ENCODE results near the gene TCOF1. TPM values are rescaled to one million over a fixed set of nuclear protein-coding genes. Genes with fewer than 3 reads are reported as not detected.

The TCOF1 gene
- total and polyA plus RNA-seq, 9 donors = 16.7 to 38.3 (median 27.8) TPM

- H3K27ac ChIP-seq = no peak overlapping the region
- H3K36me3 ChIP-seq = no peaks in the 10 kb centered on the region
- H3K27me3 ChIP-seq = no peaks in the 10 kb centered on the region
- no peaks in the 10 kb centered on the region for H3K4me1 ChIP-seq (ENCODE audit: insufficient read depth)
- no peaks in the 10 kb centered on the region for H3K9me3 ChIP-seq
- WGBS, 3 donors = 91 to 93% (median 92%) methylated on average over 7 of the region's 7 CpGs
- no peak for DNase-seq
- TF ChIP-seq POLR2A (IDR thresholded peaks at IDR 0.05) = no peak
- TF ChIP-seq EP300 (IDR thresholded peaks at IDR 0.05) = no peak
- TF ChIP-seq CTCF (IDR thresholded peaks at IDR 0.05) = no peak
- no peak overlapping the region for H3K4me3 ChIP-seq
- intact Hi-C loops (cut with DNase I) = no loop called here
Measured at GRCh38 chr5:150396267-150396666, 38.8 kb downstream of the TCOF1 start.

DNA sequence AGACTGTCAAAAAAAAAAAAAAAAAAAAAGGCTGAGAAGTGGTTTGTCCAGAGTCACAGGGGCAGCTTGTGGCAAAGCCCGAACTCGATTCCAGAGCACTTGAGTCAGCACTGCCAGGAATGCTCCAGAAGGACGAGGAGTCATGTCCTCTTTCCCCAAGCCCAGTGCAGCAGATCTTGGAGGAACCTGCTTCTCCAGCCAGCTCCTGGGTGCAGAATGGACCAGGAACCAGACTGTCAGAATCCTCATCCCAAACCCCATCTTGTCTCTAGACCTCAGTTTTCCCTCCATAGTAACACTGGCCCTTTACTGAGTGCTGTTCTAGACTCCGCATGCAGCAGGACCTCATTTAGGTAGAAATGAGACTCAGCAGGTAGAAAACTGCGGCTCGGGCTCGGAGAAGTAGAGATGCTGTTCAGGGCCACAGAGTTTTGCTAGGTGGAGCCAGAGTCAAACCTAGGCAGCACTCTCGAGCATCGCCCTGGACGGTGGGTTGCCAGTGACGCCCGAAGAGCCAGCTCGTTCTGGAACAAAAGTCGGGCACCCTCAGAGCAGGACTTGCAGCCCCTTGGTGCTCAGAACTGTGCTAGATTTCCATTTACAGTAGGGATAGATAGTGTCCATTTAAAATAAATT is 39.8 kb downstream of the TCOF1 start:
- Histone ChIP-seq H3K9me3 (no peaks in the 10 kb centered on the region), H3K27ac (no peak overlapping the region), H3K36me3 (no peaks in the 10 kb centered on the region), H3K27me3 (no peaks in the 10 kb centered on the region), H3K4me3 (no peak overlapping the region), H3K4me1 (ENCODE audit: insufficient read depth) (no peaks in the 10 kb centered on the region)
- 89 to 92% (median 90%) methylated on average over 14 of the region's 14 CpGs for WGBS, 3 donors
- TF ChIP-seq EP300 (IDR thresholded peaks at IDR 0.05) (no peak), CTCF (IDR thresholded peaks at IDR 0.05) (no peak), POLR2A (IDR thresholded peaks at IDR 0.05) (no peak)
- intact Hi-C loops (cut with DNase I) = no loop called here
- DNase-seq = no peak

DNA sequence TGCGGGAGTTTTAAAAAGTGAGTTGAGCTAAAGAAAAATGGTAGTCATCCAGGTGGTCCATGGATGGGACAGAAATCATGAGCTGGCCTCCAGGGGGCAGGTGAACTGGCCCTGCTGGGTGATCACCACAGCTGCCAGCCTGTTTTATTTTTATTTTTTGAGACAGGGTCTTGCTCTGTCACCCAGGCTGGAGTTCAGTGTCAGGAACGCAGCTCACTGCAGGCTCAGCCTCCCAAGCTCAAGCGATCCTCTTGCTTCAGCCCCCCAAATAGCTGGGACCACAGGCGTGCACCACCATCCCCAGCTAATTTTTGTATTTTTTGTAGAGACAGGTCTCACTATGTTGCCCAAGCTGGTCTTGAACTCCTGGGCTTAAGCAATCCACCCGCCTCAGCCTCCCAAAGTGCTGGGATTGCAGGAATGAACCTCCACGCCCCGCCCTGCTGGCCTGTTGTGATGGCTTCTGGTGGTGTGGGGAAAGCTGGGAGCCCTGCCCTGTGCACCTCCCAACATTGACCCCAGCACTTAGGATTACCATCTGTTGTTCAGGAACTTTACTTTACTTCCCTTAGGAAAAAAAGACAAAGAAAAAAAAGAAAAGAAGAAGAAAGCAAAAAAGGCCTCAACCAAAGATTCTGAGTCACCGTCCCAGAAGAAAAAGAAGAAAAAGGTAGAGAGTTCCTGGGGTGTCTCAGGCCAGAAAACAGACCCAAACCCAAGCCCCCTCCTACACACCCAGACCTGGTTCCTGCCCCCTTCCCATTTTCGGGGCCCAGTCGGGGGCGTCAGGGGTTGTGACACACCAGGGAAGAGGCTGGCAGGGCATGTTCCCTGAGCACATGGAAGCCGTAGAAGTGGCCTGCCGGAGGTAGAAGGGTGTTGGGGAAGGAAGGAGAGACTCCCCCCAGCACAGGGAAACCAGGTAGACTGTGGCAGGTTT is 40.6 kb downstream of the TCOF1 start:
- 89 to 93% (median 91%) methylated on average over 13 of the region's 13 CpGs for WGBS, 3 donors
- Histone ChIP-seq H3K27ac (no peak overlapping the region), H3K27me3 (no peaks in the 10 kb centered on the region), H3K36me3 (no peaks in the 10 kb centered on the region), H3K9me3 (no peaks in the 10 kb centered on the region), H3K4me3 (no peak overlapping the region), H3K4me1 (ENCODE audit: insufficient read depth) (no peaks in the 10 kb centered on the region)
- intact Hi-C loops (cut with DNase I) = no loop called here
- TF ChIP-seq POLR2A (IDR thresholded peaks at IDR 0.05) = no peak
- TF ChIP-seq EP300 (IDR thresholded peaks at IDR 0.05) = no peak
- no peak for TF ChIP-seq CTCF (IDR thresholded peaks at IDR 0.05)
- DNase-seq = no peak

DNA sequence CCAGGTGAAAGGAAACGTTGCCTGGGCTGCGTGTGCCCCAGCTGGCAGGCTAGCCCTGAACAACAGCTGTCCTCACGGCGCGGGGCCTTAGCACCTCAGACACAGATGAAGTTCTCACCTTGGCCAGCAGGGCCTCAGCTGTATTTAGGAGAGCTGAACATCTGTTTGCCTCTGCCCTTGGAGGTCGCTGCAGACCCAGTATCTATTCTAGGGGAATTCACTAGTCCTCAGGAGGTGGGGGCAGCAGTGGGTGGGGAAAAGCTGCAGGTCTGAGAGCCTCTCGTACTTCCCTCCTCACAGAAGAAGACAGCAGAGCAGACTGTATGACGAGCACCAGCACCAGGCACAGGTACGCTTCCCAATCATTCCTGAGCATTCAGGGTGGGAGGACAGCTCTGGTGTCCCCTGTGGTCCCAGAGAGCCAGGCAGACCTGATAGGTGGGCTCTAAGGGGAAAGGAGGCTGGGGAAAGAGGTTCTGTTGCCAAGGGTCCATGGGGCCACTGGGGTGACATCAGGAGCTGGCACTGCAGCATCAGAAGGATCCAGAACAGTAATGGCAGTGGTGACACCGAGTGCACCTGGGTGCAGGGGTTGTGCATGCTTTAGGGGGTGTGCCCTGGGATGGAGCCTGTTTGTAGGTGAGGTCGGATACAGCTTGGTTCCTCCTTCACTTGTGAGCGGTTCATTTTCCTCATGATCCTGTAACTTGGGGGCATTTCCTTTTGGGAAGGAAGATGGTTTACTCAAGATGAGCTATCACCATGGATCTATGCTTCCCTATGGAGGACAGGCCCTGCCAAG is 41.4 kb downstream of the TCOF1 start:
- no peak overlapping the region for H3K27ac ChIP-seq
- DNase-seq = no peak
- TF ChIP-seq EP300 (IDR thresholded peaks at IDR 0.05) = no peak
- H3K9me3 ChIP-seq = no peaks in the 10 kb centered on the region
- intact Hi-C loops (cut with DNase I) = no loop called here
- H3K27me3 ChIP-seq = no peaks in the 10 kb centered on the region
- peaks cover 1% of the 10 kb centered on the region for H3K4me1 ChIP-seq (ENCODE audit: insufficient read depth)
- H3K36me3 ChIP-seq = no peaks in the 10 kb centered on the region
- no peak overlapping the region for H3K4me3 ChIP-seq
- 72 to 76% (median 76%) methylated on average over 11 to 12 of the region's 12 CpGs for WGBS, 3 donors
